HG03460 (cell line): Measurements from ENCODE around the gene MSANTD2.
"Not testable (repeated sequence)": the region's sequence is repeated elsewhere in the genome, so short reads cannot be mapped to it uniquely, and the experiment has no call there.

Source experiments
- ATAC-seq: cut with Tn5 transposase; IDR thresholded peaks from one replicate; pipeline ENCODE4 v1.9.1; 2021; ENCODE audit not compliant: unreplicated experiment

MSANTD2 gene

GRCh38 chr11:124778281-124778680 lies 21.9 kb downstream of the MSANTD2 start:
- ATAC-seq, result no peak

GRCh38 chr11:124776865-124777645 lies 23.2 kb downstream of the MSANTD2 start:
- no peak for ATAC-seq

DNA sequence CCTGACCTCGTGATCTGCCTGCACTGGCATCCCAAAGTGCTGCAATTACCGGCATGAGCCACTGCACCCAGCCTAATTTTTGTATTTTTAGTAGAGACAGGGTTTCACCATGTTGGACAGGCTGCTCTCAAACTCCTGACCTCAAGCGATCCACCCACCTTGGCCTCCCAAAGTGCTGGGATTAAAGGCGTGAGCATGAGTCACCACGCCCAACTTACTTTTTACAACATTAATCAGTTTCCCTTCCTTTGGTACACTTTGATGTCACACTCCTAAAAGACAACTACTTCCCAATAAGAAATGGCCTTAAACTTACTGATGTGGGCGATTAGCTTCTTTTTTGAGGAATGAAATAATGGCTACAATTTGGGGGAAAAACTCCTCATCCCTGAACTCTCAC lies 29.2 kb downstream of the MSANTD2 start:
- not testable (repeated sequence) for ATAC-seq

- no peak for ATAC-seq
These were observed 30.1 kb downstream of the MSANTD2 start for GRCh38 chr11:124769806-124770774.

- no peak for ATAC-seq
These were observed 31.3 kb downstream of the MSANTD2 start for GRCh38 chr11:124768914-124769313.

- no peak for ATAC-seq
These were observed 34.0 kb downstream of the MSANTD2 start for GRCh38 chr11:124766156-124766555.

- no peak for ATAC-seq
These were observed 36.9 kb downstream of the MSANTD2 start for GRCh38 chr11:124763156-124763947.

- peak; percentile 10 for ATAC-seq
These were observed 37.5 kb downstream of the MSANTD2 start for GRCh38 chr11:124762624-124763155.

GRCh38 chr11:124762105-124762623 lies 38.0 kb downstream of the MSANTD2 start, which contains the start of gene ESAM:
Gene ESAM, minus strand, starts transcription at chr11:124762290. Its CDS starts 136 bp downstream, at chr11:124762154.
- peak; percentile 42 for ATAC-seq

DNA sequence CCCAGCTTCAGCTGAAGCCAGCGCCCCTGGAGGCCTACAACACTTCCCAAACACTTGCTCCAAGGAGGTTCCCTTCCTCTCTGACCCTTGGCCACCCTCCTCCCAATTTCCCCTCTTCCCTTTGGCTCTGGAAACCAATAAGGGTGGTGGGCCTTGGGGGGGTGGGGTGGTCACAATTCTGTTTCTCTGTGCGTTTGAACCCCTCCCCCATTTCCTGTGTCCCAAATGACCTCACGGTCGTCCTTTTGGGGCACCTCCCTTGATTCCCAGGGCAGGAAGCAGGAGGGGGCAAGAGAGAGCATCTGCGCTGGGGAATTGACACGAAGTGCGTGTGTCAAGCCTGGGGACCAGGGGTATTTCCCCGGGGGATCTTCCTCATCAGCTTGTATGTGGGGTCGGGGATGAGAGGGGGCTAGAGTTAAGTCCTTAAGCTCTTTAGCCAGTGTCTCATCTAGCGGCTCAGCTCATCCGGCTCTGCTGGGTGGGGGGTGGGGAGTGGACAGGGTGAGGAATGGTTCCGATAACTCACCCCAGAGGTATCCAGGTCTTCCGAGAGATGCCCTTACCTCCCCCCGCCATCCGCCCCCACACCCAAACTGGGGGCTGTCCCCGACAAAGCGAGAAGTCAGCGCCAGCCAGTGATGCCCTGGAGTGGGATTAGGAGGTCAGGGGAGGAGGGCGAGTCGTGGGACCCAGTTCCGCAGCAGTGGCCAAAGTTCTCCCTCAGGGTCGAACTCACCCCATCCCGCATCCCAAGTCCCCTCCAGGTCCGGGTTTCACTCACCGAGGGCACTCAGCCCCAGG lies 38.7 kb downstream of the MSANTD2 start:
- no peak for ATAC-seq

GRCh38 chr11:124760806-124761205 lies 39.4 kb downstream of the MSANTD2 start:
- ATAC-seq, result no peak

DNA sequence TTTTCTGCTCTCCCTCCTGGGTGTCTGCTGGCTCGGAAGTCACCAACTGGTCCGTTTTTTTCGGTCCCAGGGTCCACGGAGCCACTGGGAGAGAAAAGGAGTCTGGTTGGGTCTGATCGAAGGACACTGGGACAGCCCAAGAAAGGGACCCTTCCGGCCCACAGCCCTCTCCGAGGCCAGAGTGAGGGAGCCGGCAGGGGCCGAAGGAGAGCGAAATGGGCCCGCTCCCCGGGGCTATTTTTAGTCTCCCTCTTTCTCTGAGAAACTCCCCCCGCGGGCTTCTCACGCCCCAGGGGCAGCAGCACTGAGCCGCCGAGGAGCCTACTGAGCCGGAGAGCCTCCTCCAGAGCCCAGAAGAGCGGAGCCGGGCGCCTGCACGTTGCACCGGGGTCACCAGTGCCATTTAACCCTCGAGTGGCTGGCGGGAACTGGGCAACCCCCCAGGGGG lies 40.0 kb downstream of the MSANTD2 start:
- no peak for ATAC-seq

GRCh38 chr11:124759266-124760204 lies 40.7 kb downstream of the MSANTD2 start:
- ATAC-seq, result no peak

DNA sequence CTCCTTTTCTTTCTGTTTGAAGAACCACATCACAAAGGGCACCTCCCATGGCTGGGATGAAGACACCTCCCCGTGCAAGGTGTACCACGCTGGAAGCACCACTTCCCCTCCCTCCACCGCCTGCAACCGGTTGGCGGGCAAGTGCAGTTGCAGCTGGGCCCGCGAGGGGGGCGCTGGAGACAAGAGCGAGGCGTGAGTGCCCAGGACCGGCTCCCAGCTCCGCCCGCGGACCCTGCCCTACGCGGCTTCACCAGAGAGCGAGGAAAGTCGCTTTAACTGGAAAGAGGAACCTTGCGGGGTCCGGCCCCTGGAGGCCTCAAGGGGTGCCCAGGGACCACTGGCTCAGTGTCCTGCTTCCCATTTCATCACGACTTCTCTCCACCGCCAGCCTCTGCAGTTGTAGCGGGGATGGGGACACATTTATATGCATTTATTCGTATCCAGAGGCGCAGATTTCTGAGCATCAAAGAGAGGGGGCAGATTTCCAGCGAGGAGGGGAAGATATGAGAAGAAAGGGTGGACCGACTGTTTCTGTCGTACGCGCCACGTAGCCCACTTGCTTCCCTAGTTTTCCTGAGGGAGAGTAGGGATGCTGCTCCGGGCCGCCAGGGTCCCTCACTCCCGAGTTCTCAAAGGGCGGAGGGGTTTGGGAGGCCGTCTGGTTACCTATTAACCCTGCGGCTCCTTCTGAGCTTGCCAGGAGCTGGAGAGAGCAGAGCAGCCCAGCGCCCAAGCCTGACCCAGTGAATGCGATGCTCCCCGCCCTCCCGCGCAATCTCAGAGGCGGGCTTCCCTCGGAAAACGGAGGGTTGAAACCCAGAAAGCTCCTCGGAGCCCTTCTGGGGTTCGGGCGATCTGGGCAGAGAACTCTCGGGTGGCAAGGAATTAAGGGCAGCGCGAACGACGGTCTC lies 41.6 kb downstream of the MSANTD2 start:
- peak; percentile 49 for ATAC-seq

DNA sequence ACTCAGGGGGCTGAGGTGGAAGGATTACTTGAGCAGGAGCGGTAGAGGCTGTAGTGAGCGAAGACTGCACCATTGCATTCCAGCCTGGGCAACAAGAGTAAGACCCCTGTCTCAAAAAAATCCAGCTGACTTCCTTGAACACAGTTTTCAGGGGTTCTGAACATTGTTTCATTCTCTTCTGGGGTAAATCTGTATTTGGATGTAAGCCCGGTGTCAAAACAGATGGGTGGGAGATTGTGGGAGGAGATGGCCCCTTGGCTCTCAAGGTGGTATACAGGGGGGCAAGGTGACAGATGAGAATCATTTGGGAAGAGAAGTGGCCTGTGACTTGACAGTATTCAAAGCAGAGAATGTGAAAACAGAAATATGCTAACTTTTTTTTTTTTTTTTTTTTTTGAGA lies 42.9 kb downstream of the MSANTD2 start:
- no peak for ATAC-seq

- ATAC-seq, result no peak
These were observed 43.4 kb downstream of the MSANTD2 start for GRCh38 chr11:124756753-124757227.

DNA sequence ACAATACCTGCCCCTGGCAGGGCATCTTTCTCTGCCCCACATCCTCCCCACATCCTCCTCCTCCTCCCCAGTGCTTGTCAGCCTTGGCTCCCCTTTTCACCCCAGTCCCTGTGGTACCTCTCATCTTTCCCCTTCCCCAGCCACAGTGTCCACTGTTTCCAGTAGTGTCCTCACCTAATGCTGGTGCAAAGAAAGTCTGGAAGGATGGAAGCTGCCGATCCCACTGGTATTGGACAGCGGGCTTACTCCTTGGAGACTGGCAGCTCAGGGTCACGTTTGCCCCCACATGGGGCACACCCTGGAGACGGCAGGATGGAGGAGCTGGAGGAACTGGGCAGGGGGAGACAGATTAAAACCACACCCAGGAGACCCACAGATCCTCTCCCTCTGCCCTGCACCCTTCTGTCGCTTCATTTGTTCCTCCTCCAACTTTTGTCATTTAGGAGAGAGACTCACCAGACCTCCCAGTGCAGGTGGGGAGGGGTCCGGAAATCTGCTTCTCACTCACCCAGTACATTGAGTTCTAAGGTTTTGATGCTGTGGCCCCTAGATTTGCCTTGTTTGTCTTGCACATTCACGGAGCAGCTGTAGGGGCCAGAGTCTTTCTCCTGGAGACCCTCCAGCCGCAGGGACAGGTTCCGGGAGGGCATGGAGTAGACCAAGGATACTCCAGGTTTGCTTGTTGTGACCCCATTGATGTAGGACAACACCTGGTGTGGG lies 44.0 kb downstream of the MSANTD2 start:
- ATAC-seq, result no peak
